Hindlimb muscle (tissue), 1 donor: ENCODE data around the gene ERFL. TPM values are rescaled to one million over a fixed set of nuclear protein-coding genes. Genes with fewer than 3 reads are reported as not detected.
A peak's percentile ranks its signal among the peaks of the same experiment; 100 is the strongest.
"Not testable (repeated sequence)": the region's sequence is repeated elsewhere in the genome, so short reads cannot be mapped to it uniquely, and the experiment has no call there.

Experiments
- DNase-seq: peaks from one replicate; pipeline ENCODE4 v3.0.0-alpha.2; 2013
- polyA plus RNA-seq: library from polyadenylated mRNA; unstranded; fragments of 120-200 nt; gene quantifications from one replicate; pipeline ENCODE4 v1.2.1, GENCODE V29; 2013; ENCODE audit not compliant: insufficient read length

ERFL gene
- polyA plus RNA-seq, 1 donor: 0.22 TPM

- DNase-seq: not testable (repeated sequence)
Measured at GRCh38 chr19:41875973-41876372, 52.3 kb downstream of the ERFL start.

- no peak for DNase-seq
Measured at GRCh38 chr19:41872775-41873647, 55.2 kb downstream of the ERFL start.

- DNase-seq: no peak
Measured at GRCh38 chr19:41872384-41872774, 55.9 kb downstream of the ERFL start.

GRCh38 chr19:41871573-41872383 is 56.5 kb downstream of the ERFL start:
- no peak for DNase-seq

- no peak for DNase-seq
Measured at GRCh38 chr19:41870401-41870873, 57.8 kb downstream of the ERFL start.

- DNase-seq: no peak
Measured at GRCh38 chr19:41869374-41869955, 58.8 kb downstream of the ERFL start.

GRCh38 chr19:41868989-41869300 is 59.3 kb downstream of the ERFL start:
- DNase-seq: no peak

- no peak for DNase-seq
Measured at GRCh38 chr19:41868120-41868988, 59.9 kb downstream of the ERFL start.

- no peak for DNase-seq
Measured at GRCh38 chr19:41866284-41866683, 62.0 kb downstream of the ERFL start.

- DNase-seq: no peak
Measured at GRCh38 chr19:41864374-41864773, 63.9 kb downstream of the ERFL start.

- DNase-seq: no peak
Measured at GRCh38 chr19:41863209-41863931, 64.9 kb downstream of the ERFL start.

GRCh38 chr19:41862445-41862986 is 65.7 kb downstream of the ERFL start:
- DNase-seq: no peak

GRCh38 chr19:41861846-41862245 is 66.4 kb downstream of the ERFL start:
- DNase-seq: no peak

GRCh38 chr19:41861116-41861768 is 67.0 kb downstream of the ERFL start:
- DNase-seq: no peak

- no peak for DNase-seq
Measured at GRCh38 chr19:41860419-41861115, 67.7 kb downstream of the ERFL start.

GRCh38 chr19:41859618-41860418 is 68.4 kb downstream of the ERFL start, which contains the start of gene RPS19:
Gene RPS19 (plus strand): TSS chr19:41860255. CDS start chr19:41860775, 520 bp downstream.
- peak; percentile 100 for DNase-seq

GRCh38 chr19:41859213-41859617 is 69.0 kb downstream of the ERFL start:
- no peak for DNase-seq
